NT2/D1 (cell line): Measurements from ENCODE around the gene CASS4.
"Not testable (repeated sequence)": the region's sequence is repeated elsewhere in the genome, so short reads cannot be mapped to it uniquely, and the experiment has no call there.

ENCODE experiments used
- DNase-seq: peaks from one replicate; pipeline ENCODE4 v3.0.0-alpha.2; 2011; ENCODE audit warnings: low read depth, low spot score
- H3K27me3 ChIP-seq: 2 replicates; pipeline ENCODE4 v1.6.0; 2011; ENCODE audit warnings: mild to moderate bottlenecking; ENCODE audit not compliant: insufficient read length, insufficient read depth
- H3K36me3 ChIP-seq: 2 replicates; pipeline ENCODE4 v1.6.1; 2011; ENCODE audit warnings: mild to moderate bottlenecking, low read length, mixed read lengths; ENCODE audit not compliant: insufficient read depth, insufficient read length
- H3K4me1 ChIP-seq: 2 replicates; pipeline ENCODE4 v1.5.1; 2011; ENCODE audit not compliant: insufficient read depth, insufficient read length
- H3K4me3 ChIP-seq: 2 replicates; pipeline ENCODE4 v1.5.1; 2011; ENCODE audit warnings: low read depth; ENCODE audit not compliant: insufficient read length
- H3K9ac ChIP-seq: 2 replicates; pipeline ENCODE4 v1.6.0; 2011; ENCODE audit warnings: low read depth; ENCODE audit not compliant: insufficient read length
- H3K9me3 ChIP-seq: 2 replicates; pipeline ENCODE4 v1.5.1; 2011; ENCODE audit warnings: mild to moderate bottlenecking, low read length; ENCODE audit not compliant: insufficient read depth
- SUZ12 ChIP-seq: IDR thresholded peaks from 2 replicates; pipeline ENCODE4 v1.6.1; 2011; ENCODE audit not compliant: insufficient read length, insufficient read depth; ENCODE audit errors: extremely low read depth
- YY1 ChIP-seq: IDR thresholded peaks from 2 replicates; pipeline ENCODE4 v1.6.1; 2011; ENCODE audit not compliant: insufficient read length, insufficient read depth
- ZNF274 ChIP-seq: IDR thresholded peaks from 2 replicates; pipeline ENCODE4 v1.6.1; 2011; ENCODE audit warnings: mild to moderate bottlenecking, low read depth, low read length

The CASS4 gene

DNA sequence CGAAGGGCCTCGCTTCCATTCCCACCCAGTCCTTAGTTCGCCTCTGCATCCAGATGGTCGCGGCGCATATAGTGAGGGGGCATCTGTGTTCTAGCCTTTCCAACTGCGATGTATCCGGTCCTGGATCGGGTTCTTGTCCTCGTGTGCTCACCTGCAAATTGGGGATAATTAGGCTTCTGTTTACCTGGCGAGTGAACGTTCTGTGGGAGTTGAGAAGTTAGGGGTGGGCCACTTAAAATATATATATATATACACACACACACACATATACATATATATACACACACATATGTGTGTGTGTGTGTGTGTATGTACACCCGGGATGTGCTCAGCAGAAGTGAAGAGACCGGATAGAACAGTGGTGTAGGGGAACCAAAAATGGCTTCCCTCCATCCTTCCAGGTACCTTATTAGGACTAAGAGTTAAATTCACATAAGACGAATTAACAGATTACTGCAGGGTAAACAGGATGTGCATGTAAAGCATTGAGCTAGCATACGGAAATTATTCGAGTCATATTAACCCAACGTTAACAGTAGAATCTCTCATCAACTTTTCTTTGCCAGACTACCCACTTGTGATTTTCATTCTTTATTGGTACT is 19.1 kb upstream of the CASS4 start:
- Histone ChIP-seq H3K4me3 (peak overlapping the region; percentile 97), H3K9me3 (no peaks in the 10 kb centered on the region), H3K36me3 (peaks cover 70% of the 10 kb centered on the region), H3K4me1 (peaks cover 2% of the 10 kb centered on the region), H3K27me3 (no peaks in the 10 kb centered on the region), H3K9ac (peak overlapping the region; percentile 95)
- DNase-seq, result no peak
- TF ChIP-seq SUZ12 (no peak), YY1 (no peak), ZNF274 (no peak)

DNA sequence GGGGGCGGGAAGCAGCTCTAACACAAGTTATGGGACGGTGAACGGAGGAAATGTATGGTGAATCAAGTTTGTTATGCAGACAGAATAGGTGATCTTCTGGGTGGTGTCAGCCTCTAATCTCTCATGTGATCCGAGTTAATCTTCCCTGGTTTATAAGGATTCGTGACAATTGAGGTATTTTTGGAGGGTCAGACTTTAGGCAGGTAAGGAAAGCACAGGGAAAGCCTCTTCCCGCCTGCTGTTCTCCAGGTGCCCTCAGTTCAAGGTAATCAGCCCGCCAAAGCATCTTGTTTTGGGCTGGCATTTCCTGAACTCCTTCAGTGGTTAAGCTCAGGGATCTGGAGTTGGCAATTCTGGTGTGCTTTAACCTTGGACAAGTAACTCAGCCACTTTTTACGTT is 18.4 kb upstream of the CASS4 start:
- peak overlapping the region; percentile 95 for H3K9ac ChIP-seq
- no peaks in the 10 kb centered on the region for H3K4me1 ChIP-seq
- peaks cover 71% of the 10 kb centered on the region for H3K36me3 ChIP-seq
- H3K27me3 ChIP-seq, result no peaks in the 10 kb centered on the region
- no peak for DNase-seq
- peak overlapping the region; percentile 97 for H3K4me3 ChIP-seq
- TF ChIP-seq YY1, result no peak
- no peak for TF ChIP-seq ZNF274
- TF ChIP-seq SUZ12, result no peak
- H3K9me3 ChIP-seq, result no peaks in the 10 kb centered on the region

DNA sequence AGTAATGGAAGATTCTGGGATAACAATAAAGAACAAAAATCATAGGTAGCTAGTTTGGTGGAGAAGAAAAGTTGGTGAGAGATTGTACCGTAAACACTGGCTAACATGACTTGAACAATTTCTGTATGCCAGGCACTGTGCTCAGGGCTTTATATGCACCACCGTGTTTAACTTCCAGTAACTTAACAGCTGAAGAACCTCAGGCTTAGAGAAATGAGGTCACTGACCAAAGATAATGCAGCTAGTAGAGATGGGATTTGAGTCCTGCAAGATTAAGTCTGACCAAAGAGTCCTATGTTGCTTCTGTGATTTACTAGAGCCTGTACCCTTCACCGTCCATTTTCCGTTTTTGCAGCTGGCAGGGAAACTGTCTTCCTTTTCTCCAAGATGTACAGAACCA is 16.9 kb upstream of the CASS4 start:
- Histone ChIP-seq H3K36me3 (peaks cover 71% of the 10 kb centered on the region), H3K9ac (no peak overlapping the region), H3K4me1 (no peaks in the 10 kb centered on the region), H3K4me3 (no peak overlapping the region), H3K9me3 (no peaks in the 10 kb centered on the region), H3K27me3 (no peaks in the 10 kb centered on the region)
- no peak for DNase-seq
- TF ChIP-seq SUZ12 (no peak), ZNF274 (no peak), YY1 (no peak)

DNA sequence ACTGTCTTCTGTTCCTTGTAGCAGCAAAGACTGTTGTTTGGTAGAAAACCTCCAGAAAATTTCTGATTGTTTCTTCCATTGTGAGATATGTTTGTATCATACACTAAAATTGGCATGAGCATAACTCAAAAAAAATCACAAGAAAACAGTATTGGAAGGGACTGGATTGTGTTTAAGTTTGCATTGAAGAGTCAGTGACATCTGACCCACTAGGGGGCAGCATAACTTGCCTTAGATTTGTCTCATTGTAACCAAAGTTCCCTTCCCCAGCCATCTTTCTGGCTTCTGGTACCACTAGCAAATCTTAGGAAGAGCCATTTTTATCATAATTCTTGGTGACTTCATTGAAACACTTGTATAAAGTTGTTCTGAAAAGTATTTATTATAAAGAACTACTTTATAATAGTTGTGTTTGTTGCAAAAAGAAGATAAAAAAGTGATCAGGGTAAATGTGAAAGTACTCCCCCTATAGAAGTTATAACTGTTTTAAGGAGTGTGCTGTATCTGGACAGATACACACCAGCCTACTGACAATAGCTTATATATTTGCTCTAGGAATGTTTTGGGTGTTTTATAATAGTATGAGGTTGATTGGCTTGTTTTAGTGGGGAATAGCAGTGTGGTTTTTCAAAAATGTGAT is 11.9 kb upstream of the CASS4 start:
- no peak for TF ChIP-seq SUZ12
- no peak for TF ChIP-seq YY1
- no peak for TF ChIP-seq ZNF274
- Histone ChIP-seq H3K4me1 (no peaks in the 10 kb centered on the region), H3K9me3 (no peaks in the 10 kb centered on the region), H3K36me3 (peaks cover 90% of the 10 kb centered on the region), H3K27me3 (no peaks in the 10 kb centered on the region), H3K9ac (no peak overlapping the region), H3K4me3 (no peak overlapping the region)
- DNase-seq, result peak; percentile 56

DNA sequence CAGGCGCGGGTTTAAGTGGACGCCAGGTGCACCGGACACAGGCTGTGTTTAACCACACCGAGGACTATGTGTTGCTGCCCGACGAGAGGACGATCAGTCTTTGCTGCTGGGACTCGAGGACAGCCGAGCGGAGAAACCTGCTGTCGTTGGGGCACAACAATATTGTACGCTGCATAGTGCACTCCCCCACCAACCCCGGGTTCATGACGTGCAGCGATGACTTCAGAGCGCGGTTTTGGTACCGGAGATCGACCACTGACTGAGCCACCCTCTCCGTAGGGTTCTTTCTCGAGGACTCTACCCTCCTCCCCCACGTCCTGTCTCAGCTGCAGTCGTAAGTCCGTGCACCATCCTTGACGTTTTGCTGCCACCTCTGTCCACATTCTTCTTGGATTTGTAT is 8.6 kb upstream of the CASS4 start:
- Histone ChIP-seq H3K36me3 (peaks cover 85% of the 10 kb centered on the region), H3K4me3 (no peak overlapping the region), H3K9ac (no peak overlapping the region), H3K4me1 (no peaks in the 10 kb centered on the region), H3K27me3 (no peaks in the 10 kb centered on the region), H3K9me3 (no peaks in the 10 kb centered on the region)
- no peak for DNase-seq
- TF ChIP-seq SUZ12, result no peak
- TF ChIP-seq YY1, result no peak
- no peak for TF ChIP-seq ZNF274

DNA sequence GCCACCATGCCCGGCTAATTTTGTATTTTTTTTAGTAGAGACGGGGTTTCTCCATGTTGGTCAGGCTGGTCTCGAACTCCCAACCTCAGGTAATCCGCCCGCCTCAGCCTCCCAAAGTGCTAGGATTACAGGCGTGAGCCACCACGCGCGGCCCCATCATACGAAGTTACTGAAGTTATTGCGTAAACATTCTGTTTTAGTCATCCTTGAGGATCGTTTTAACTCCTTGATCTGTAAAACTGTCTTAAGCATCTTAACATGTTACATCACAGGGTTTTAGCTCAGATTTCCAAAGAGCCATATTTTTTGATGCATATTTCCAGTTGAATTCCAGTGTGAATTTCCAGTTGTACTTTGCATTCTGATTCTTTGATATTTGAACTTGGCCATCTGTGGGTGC is 6.7 kb upstream of the CASS4 start:
- not testable (repeated sequence) for H3K4me3 ChIP-seq, H3K9me3 ChIP-seq, H3K27me3 ChIP-seq, DNase-seq, H3K9ac ChIP-seq, H3K4me1 ChIP-seq
- peaks cover 85% of the 10 kb centered on the region for H3K36me3 ChIP-seq

DNA sequence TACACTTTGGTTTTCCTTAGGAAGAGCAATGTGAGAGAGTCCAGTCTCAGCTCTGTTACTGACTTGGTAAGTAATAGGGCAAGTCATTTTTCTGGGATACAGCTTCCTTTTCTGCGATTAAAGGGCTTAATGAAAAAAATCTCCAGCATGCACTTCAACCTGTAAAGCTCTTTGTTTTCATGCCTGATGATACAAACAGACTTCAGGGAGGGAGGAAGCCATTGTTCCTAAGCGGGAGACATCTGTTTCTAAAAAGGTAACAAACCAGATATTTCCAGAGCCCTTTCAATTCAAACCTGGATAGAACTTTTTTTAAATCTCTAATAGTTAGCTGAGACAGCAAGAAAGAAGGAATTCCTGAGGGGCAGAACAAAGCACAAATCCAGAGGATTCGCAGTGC is 5.2 kb upstream of the CASS4 start:
- DNase-seq, result no peak
- H3K9ac ChIP-seq, result no peak overlapping the region
- H3K36me3 ChIP-seq, result peaks cover 75% of the 10 kb centered on the region
- H3K4me3 ChIP-seq, result no peak overlapping the region
- H3K27me3 ChIP-seq, result no peaks in the 10 kb centered on the region
- TF ChIP-seq ZNF274, result no peak
- TF ChIP-seq SUZ12, result no peak
- no peak for TF ChIP-seq YY1
- no peaks in the 10 kb centered on the region for H3K4me1 ChIP-seq
- H3K9me3 ChIP-seq, result no peaks in the 10 kb centered on the region
